Smooth muscle cell (in vitro differentiated cells): ENCODE results near the gene CNOT4. TPM values are rescaled to one million over a fixed set of nuclear protein-coding genes. Genes with fewer than 3 reads are reported as not detected.

ENCODE experiments used
- DNase-seq: peaks from one replicate; lab custom pipeline; 2025; ENCODE audit not compliant: unreplicated experiment; lab: John Stamatoyannopoulos, UW
- H2AFZ ChIP-seq: fragments of 200-600 bp; sonication (generic); 2 replicates; pipeline ENCODE4 v1.6.0; 2016; ENCODE audit warnings: antibody characterized with exemption, low read depth, mild to moderate bottlenecking
- H3F3A ChIP-seq: fragments of 200-600 bp; sonication (generic); 2 replicates; pipeline ENCODE4 v1.6.0; 2017; ENCODE audit warnings: antibody characterized with exemption, low read depth
- H3K27ac ChIP-seq: fragments of 200-600 bp; sonication (generic); 2 replicates; pipeline ENCODE4 v1.5.1; 2016; ENCODE audit warnings: low read depth, mild to moderate bottlenecking
- H3K27me3 ChIP-seq: fragments of 200-600 bp; sonication (generic); 2 replicates; pipeline ENCODE4 v1.6.1; 2016; ENCODE audit warnings: low read depth, mild to moderate bottlenecking
- H3K36me3 ChIP-seq: fragments of 200-600 bp; sonication (generic); 2 replicates; pipeline ENCODE4 v1.5.1; 2016; ENCODE audit warnings: low read depth
- H3K4me1 ChIP-seq: fragments of 200-600 bp; sonication (generic); 2 replicates; pipeline ENCODE4 v1.5.1; 2016; ENCODE audit warnings: low read depth
- H3K4me2 ChIP-seq: fragments of 200-600 bp; sonication (generic); 2 replicates; pipeline ENCODE4 v1.6.0; 2016; ENCODE audit warnings: mild to moderate bottlenecking
- H3K4me3 ChIP-seq: fragments of 200-600 bp; sonication (generic); 2 replicates; pipeline ENCODE4 v1.5.1; 2016; ENCODE audit warnings: mild to moderate bottlenecking
- H3K79me2 ChIP-seq: fragments of 200-600 bp; sonication (generic); 2 replicates; pipeline ENCODE4 v1.6.0; 2016; ENCODE audit warnings: low read depth, mild to moderate bottlenecking
- H3K9ac ChIP-seq: fragments of 200-600 bp; sonication (generic); 2 replicates; pipeline ENCODE4 v1.6.0; 2016; ENCODE audit warnings: low read depth
- H3K9me3 ChIP-seq: fragments of 200-600 bp; sonication (generic); replicated peaks from 2 replicates; pipeline ENCODE4 v1.5.1; 2016; ENCODE audit warnings: low read depth
- H4K20me1 ChIP-seq: fragments of 200-600 bp; sonication (generic); 2 replicates; pipeline ENCODE4 v1.6.0; 2016; ENCODE audit warnings: low read depth
- WGBS: methylation state at CpG from one replicate; pipeline ENCODE4 v1.1.7; 2016; ENCODE audit warnings: low lambda C conversion rate; 5-methylcytosine and 5-hydroxymethylcytosine counted together
- polyA plus RNA-seq: library from polyadenylated mRNA; unstranded; fragments of >200 nt; fragmentation: Nextera tagmentation; extraction: Ambion mirVana; gene quantifications from 2 replicates; pipeline ENCODE4 v1.2.1, GENCODE V29; 2016
- total RNA-seq: library from RNA; depleted of rRNA; stranded (reverse); fragments of >200 nt; gene quantifications from 2 replicates; pipeline ENCODE4 v1.2.3, GENCODE V29; 2014
- TF ChIP-seq, protein P1 (sequence below): fragments of 200-600 bp; sonication (generic); IDR thresholded peaks from 2 replicates; pipeline ENCODE4 v1.5.1; 2017; ENCODE audit warnings: borderline replicate concordance, mild to moderate bottlenecking, antibody characterized with exemption; ENCODE audit not compliant: insufficient read depth, poor library complexity, severe bottlenecking

CNOT4 gene
- total and polyA plus RNA-seq, 2 experiments from 2014 or later = 15.8 to 22.9 TPM

DNA sequence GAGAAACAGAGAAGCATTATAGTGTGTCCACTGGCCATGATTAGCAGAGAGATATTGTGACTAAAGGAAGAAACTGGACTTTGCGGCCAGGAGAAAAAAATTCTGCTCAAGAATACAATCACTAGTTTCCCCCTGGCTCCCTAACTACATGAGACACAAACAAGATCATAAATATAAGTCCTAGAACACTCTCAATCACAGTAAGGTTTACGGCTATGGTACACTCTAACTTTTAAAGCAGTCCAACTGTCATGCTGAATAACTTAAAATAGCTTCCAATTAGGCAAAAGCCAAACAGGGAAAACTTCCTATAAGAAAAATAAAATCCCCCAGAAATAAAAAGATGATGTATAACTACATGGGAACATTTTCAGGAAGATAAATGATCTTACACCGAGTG lies 144.2 kb downstream of the CNOT4 start:
- H3K4me1 ChIP-seq = no peaks in the 10 kb centered on the region
- H3K27ac ChIP-seq = no peak overlapping the region
- no peak overlapping the region for H2AFZ ChIP-seq
- H3K4me3 ChIP-seq = no peak overlapping the region
- WGBS = 92% methylated on average over 3 of the region's 3 CpGs
- no peaks in the 10 kb centered on the region for H3K79me2 ChIP-seq
- peaks cover 4% of the 10 kb centered on the region for H3K36me3 ChIP-seq
- no peaks in the 10 kb centered on the region for H3K27me3 ChIP-seq
- peaks cover 11% of the 10 kb centered on the region for H4K20me1 ChIP-seq
- TF ChIP-seq, protein P1, sequence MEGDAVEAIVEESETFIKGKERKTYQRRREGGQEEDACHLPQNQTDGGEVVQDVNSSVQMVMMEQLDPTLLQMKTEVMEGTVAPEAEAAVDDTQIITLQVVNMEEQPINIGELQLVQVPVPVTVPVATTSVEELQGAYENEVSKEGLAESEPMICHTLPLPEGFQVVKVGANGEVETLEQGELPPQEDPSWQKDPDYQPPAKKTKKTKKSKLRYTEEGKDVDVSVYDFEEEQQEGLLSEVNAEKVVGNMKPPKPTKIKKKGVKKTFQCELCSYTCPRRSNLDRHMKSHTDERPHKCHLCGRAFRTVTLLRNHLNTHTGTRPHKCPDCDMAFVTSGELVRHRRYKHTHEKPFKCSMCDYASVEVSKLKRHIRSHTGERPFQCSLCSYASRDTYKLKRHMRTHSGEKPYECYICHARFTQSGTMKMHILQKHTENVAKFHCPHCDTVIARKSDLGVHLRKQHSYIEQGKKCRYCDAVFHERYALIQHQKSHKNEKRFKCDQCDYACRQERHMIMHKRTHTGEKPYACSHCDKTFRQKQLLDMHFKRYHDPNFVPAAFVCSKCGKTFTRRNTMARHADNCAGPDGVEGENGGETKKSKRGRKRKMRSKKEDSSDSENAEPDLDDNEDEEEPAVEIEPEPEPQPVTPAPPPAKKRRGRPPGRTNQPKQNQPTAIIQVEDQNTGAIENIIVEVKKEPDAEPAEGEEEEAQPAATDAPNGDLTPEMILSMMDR = no peak
- no peak for DNase-seq
- H3K9ac ChIP-seq = no peak overlapping the region
- no peaks in the 10 kb centered on the region for H3K9me3 ChIP-seq
- H3F3A ChIP-seq = no peaks in the 10 kb centered on the region
- no peak overlapping the region for H3K4me2 ChIP-seq

DNA sequence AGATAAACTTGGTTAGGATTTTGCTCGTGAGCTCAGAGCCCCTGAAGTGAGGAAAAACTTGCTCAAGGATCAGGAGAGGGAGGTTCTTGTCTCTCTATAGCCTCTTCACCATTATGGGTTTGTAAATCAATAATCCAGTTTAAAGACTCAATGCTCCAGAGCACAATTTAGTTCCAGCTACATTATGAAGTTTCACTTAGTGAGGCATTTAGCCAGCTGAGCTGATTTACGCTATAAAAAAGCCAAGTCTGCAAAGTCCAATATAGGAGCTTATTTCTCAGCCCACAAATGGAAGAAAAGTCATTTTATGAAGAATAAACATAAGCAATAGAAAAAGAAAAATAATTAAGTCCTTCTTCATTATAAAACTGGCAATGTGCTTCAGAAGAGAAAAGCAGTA lies 145.7 kb downstream of the CNOT4 start:
- Histone ChIP-seq H3K27ac (no peak overlapping the region), H4K20me1 (peaks cover 6% of the 10 kb centered on the region), H3F3A (no peaks in the 10 kb centered on the region), H3K9me3 (no peaks in the 10 kb centered on the region), H2AFZ (no peak overlapping the region), H3K27me3 (no peaks in the 10 kb centered on the region), H3K4me3 (no peak overlapping the region), H3K79me2 (no peaks in the 10 kb centered on the region), H3K36me3 (peaks cover 4% of the 10 kb centered on the region), H3K9ac (no peak overlapping the region), H3K4me1 (no peaks in the 10 kb centered on the region), H3K4me2 (no peak overlapping the region)
- TF ChIP-seq, protein P1 = no peak
- 100% methylated on average over 2 of the region's 2 CpGs for WGBS
- DNase-seq = no peak

DNA sequence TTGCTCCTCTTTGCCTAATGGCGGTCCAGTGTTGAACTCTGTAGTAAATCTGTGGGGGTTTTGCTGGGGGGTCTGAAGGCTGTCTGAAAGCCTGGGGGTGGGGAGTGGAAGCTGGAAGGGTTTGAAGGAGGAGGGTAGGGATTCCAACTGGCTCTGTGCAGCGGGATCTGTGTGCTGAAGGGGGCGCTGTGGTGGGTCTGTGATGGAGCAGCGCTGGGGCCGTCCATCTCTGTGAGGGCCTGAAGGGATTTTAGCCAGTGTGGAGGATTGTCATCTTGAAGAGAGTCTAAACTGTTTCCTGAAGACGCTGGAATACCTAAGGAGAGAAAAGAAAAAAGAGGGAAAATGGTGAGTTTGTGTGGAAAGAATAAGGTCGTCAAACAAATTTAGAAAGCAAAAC lies 147.0 kb downstream of the CNOT4 start:
- Histone ChIP-seq H3K9ac (no peak overlapping the region), H3K4me3 (no peak overlapping the region), H3K79me2 (no peaks in the 10 kb centered on the region), H2AFZ (no peak overlapping the region), H4K20me1 (peaks cover 6% of the 10 kb centered on the region), H3K9me3 (no peaks in the 10 kb centered on the region), H3F3A (no peaks in the 10 kb centered on the region), H3K4me2 (no peak overlapping the region), H3K27me3 (no peaks in the 10 kb centered on the region), H3K36me3 (peaks cover 4% of the 10 kb centered on the region), H3K4me1 (no peaks in the 10 kb centered on the region), H3K27ac (no peak overlapping the region)
- DNase-seq = no peak
- TF ChIP-seq, protein P1 = no peak
- 96% methylated on average over 7 of the region's 7 CpGs for WGBS

DNA sequence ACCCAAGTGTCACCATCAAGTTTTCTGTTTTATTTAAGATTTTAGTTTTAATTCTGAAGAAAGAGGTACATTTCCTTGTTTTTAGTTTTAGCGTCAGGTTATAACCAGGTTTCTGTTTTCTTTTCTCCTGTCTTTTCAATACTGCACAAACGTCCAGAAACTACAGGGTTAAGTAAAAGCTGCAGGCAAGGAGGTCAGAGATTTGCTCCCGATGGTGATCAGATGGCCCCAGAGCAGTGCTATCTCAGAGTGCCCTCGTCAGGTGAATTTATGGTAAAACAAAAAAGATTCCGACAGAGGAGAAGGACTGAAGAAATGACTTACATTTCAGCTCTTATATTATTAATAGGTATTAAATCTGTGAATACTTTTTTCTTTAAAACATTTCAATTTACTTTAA lies 148.1 kb downstream of the CNOT4 start:
- Histone ChIP-seq H2AFZ (no peak overlapping the region), H3K4me2 (no peak overlapping the region), H3K27ac (no peak overlapping the region), H3K4me3 (no peak overlapping the region), H3K36me3 (peaks cover 4% of the 10 kb centered on the region), H3K4me1 (no peaks in the 10 kb centered on the region), H3K9ac (no peak overlapping the region), H4K20me1 (peaks cover 6% of the 10 kb centered on the region), H3K79me2 (no peaks in the 10 kb centered on the region), H3F3A (no peaks in the 10 kb centered on the region), H3K9me3 (no peaks in the 10 kb centered on the region), H3K27me3 (no peaks in the 10 kb centered on the region)
- TF ChIP-seq, protein P1 = no peak
- WGBS = 60% methylated on average over 5 of the region's 5 CpGs
- DNase-seq = no peak
